ENCODE results near the gene SLC35F3. TPM values are rescaled to one million over a fixed set of nuclear protein-coding genes. Genes with fewer than 3 reads are reported as not detected.

Gene SLC35F3
- total RNA-seq, 1 experiment from 2014 or later = 0.94 TPM

GRCh38 chr1:234089396-234089795, 184.9 kb downstream of the SLC35F3 start (continued):
- TF ChIP-seq, protein P1, sequence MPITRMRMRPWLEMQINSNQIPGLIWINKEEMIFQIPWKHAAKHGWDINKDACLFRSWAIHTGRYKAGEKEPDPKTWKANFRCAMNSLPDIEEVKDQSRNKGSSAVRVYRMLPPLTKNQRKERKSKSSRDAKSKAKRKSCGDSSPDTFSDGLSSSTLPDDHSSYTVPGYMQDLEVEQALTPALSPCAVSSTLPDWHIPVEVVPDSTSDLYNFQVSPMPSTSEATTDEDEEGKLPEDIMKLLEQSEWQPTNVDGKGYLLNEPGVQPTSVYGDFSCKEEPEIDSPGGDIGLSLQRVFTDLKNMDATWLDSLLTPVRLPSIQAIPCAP (CRISPR knock-in tag; IDR thresholded peaks at IDR 0.05) = no peak

- H3K4me1 Mint-ChIP-seq = no peaks in the 10 kb centered on the region
- ChIA-PET POLR2A (interaction anchor here (0.6 kb wide), 1 partner anchor 9 kb away, joined by 3 read pairs; no protein-coding TSS in a partner anchor), CTCF (interaction anchor here (1.1 to 1.4 kb wide), 2 partner anchors 220 to 649 kb away, joined by 3 read pairs; no protein-coding TSS in a partner anchor)
- H3K4me3 Mint-ChIP-seq = no peak overlapping the region
- H3K27ac Mint-ChIP-seq = no peak overlapping the region
- no peak for ATAC-seq
- H3K36me3 Mint-ChIP-seq = no peaks in the 10 kb centered on the region
- TF ChIP-seq GTF2I (CRISPR knock-in tag; conservative IDR thresholded peaks at IDR 0.05) (no peak), TEAD1 (CRISPR knock-in tag; IDR thresholded peaks at IDR 0.05) (no peak), SMAD4 (CRISPR knock-in tag; IDR thresholded peaks at IDR 0.05) (no peak), ZBTB21 (CRISPR knock-in tag; IDR thresholded peaks at IDR 0.05; ENCODE audit: borderline replicate concordance) (no peak)
- TF ChIP-seq, protein P2, sequence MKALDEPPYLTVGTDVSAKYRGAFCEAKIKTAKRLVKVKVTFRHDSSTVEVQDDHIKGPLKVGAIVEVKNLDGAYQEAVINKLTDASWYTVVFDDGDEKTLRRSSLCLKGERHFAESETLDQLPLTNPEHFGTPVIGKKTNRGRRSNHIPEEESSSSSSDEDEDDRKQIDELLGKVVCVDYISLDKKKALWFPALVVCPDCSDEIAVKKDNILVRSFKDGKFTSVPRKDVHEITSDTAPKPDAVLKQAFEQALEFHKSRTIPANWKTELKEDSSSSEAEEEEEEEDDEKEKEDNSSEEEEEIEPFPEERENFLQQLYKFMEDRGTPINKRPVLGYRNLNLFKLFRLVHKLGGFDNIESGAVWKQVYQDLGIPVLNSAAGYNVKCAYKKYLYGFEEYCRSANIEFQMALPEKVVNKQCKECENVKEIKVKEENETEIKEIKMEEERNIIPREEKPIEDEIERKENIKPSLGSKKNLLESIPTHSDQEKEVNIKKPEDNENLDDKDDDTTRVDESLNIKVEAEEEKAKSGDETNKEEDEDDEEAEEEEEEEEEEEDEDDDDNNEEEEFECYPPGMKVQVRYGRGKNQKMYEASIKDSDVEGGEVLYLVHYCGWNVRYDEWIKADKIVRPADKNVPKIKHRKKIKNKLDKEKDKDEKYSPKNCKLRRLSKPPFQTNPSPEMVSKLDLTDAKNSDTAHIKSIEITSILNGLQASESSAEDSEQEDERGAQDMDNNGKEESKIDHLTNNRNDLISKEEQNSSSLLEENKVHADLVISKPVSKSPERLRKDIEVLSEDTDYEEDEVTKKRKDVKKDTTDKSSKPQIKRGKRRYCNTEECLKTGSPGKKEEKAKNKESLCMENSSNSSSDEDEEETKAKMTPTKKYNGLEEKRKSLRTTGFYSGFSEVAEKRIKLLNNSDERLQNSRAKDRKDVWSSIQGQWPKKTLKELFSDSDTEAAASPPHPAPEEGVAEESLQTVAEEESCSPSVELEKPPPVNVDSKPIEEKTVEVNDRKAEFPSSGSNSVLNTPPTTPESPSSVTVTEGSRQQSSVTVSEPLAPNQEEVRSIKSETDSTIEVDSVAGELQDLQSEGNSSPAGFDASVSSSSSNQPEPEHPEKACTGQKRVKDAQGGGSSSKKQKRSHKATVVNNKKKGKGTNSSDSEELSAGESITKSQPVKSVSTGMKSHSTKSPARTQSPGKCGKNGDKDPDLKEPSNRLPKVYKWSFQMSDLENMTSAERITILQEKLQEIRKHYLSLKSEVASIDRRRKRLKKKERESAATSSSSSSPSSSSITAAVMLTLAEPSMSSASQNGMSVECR (CRISPR knock-in tag; IDR thresholded peaks at IDR 0.05; ENCODE audit: borderline replicate concordance) = no peak
- TF ChIP-seq, protein P3, sequence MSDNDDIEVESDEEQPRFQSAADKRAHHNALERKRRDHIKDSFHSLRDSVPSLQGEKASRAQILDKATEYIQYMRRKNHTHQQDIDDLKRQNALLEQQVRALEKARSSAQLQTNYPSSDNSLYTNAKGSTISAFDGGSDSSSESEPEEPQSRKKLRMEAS (CRISPR knock-in tag; IDR thresholded peaks at IDR 0.05) = no peak
- no peak for DNase-seq (ENCODE audit: low spot score)
- H3K27me3 Mint-ChIP-seq (ENCODE audit: low read depth) = peaks cover 3% of the 10 kb centered on the region; the same call in 1 of the 2 replicates
- H3K9me3 Mint-ChIP-seq = peaks cover 6% of the 10 kb centered on the region; the same call in 1 of the 2 replicates
Observed at GRCh38 chr1:234090212-234091064, 186.0 kb downstream of the SLC35F3 start.

- Mint-ChIP-seq H3K36me3 (no peaks in the 10 kb centered on the region), H3K27me3 (ENCODE audit: low read depth) (peaks cover 3% of the 10 kb centered on the region; the same call in 1 of the 2 replicates), H3K4me1 (no peaks in the 10 kb centered on the region), H3K27ac (no peak overlapping the region), H3K4me3 (no peak overlapping the region), H3K9me3 (peaks cover 6% of the 10 kb centered on the region; the same call in 1 of the 2 replicates)
- ChIA-PET POLR2A (interaction anchor here (0.6 kb wide), 1 partner anchor 10 kb away, joined by 3 read pairs; no protein-coding TSS in a partner anchor), CTCF (interaction anchor here (1.1 to 1.4 kb wide), 2 partner anchors 219 to 650 kb away, joined by 3 read pairs; no protein-coding TSS in a partner anchor)
- ATAC-seq (no peak), DNase-seq (ENCODE audit: low spot score) (no peak)
- TF ChIP-seq MXD4 (CRISPR knock-in tag; IDR thresholded peaks at IDR 0.05; ENCODE audit: borderline replicate concordance) (no peak), SOX15 (CRISPR knock-in tag; IDR thresholded peaks at IDR 0.05) (no peak), GRHL2 (CRISPR knock-in tag; IDR thresholded peaks at IDR 0.05; ENCODE audit: insufficient replicate concordance, severe bottlenecking) (no peak), AFF4 (CRISPR knock-in tag; IDR thresholded peaks at IDR 0.05; ENCODE audit: borderline replicate concordance) (no peak), ZNF416 (CRISPR knock-in tag; IDR thresholded peaks at IDR 0.05) (no peak), FOXJ3 (CRISPR knock-in tag; IDR thresholded peaks at IDR 0.05; ENCODE audit: borderline replicate concordance) (no peak), ZNF532 (CRISPR knock-in tag; IDR thresholded peaks at IDR 0.05; ENCODE audit: borderline replicate concordance) (no peak), IRF2 (CRISPR knock-in tag; IDR thresholded peaks at IDR 0.05; ENCODE audit: borderline replicate concordance, low read depth) (no peak), SMAD3 (CRISPR knock-in tag; IDR thresholded peaks at IDR 0.05; ENCODE audit: borderline replicate concordance) (no peak), EMX1 (CRISPR knock-in tag; IDR thresholded peaks at IDR 0.05) (no peak)
- TF ChIP-seq, protein P1 (CRISPR knock-in tag; IDR thresholded peaks at IDR 0.05) = no peak
Observed at GRCh38 chr1:234091065-234091401, 186.6 kb downstream of the SLC35F3 start.
